K562 (cell line): Measurements from ENCODE around the gene MEAF6. TPM values are rescaled to one million over a fixed set of nuclear protein-coding genes. Genes with fewer than 3 reads are reported as not detected.

Source experiments
- BCOR ChIP-seq: fragments of 450-650 bp; IDR thresholded peaks from 2 replicates; pipeline ENCODE4 v1.6.1; 2016
- BMI1 ChIP-seq: fragments of 150-350 bp; IDR thresholded peaks from 2 replicates; pipeline ENCODE4 v1.6.1; 2014; ENCODE audit warnings: low read length
- ETS1 ChIP-seq: conservative IDR thresholded peaks from 2 replicates; pipeline ENCODE4 v1.6.1; 2011; ENCODE audit warnings: low read depth, mild to moderate bottlenecking, low read length; ENCODE audit not compliant: control insufficient read depth
- ETS2 ChIP-seq: IDR thresholded peaks from 2 replicates; pipeline ENCODE4 v1.6.1; 2016; ENCODE audit warnings: borderline replicate concordance, missing genetic modification characterization, mild to moderate bottlenecking, moderate library complexity, missing compliant biosample characterization; ENCODE audit not compliant: poor library complexity, severe bottlenecking
- HDAC3 ChIP-seq: fragments of 450-650 bp; IDR thresholded peaks from 2 replicates; pipeline ENCODE4 v1.6.1; 2018; ENCODE audit warnings: borderline replicate concordance, mild to moderate bottlenecking, moderate library complexity; ENCODE audit not compliant: partially characterized antibody
- KDM1A ChIP-seq, 2 experiments: fragments of 450-650 bp; IDR thresholded peaks; 2 replicates each; pipeline ENCODE4 v1.6.1; 2016; ENCODE audit warnings: mild to moderate bottlenecking in 2 of 2
- KHSRP ChIP-seq: fragments of 450-650 bp; IDR thresholded peaks from 2 replicates; pipeline ENCODE4 v1.6.1; 2017
- MBD2 ChIP-seq: sonication (generic); IDR thresholded peaks from 2 replicates; pipeline ENCODE4 v1.6.1; 2016; ENCODE audit warnings: low read depth, borderline replicate concordance
- MECOM ChIP-seq: fragments of 250-450 bp; sonication (Bioruptor Pico); IDR thresholded peaks from 2 replicates; pipeline ENCODE4 v1.8.0; 2022; ENCODE audit warnings: inconsistent platforms
- MTA2 ChIP-seq: fragments of 450-650 bp; IDR thresholded peaks from 2 replicates; pipeline ENCODE4 v1.6.1; 2016; ENCODE audit warnings: low read depth
- OTX1 ChIP-seq: fragments of 450-650 bp; formaldehyde crosslinking; IDR thresholded peaks from 2 replicates; pipeline ENCODE4 v1.4.0; 2022; ENCODE audit warnings: mild to moderate bottlenecking
- PML ChIP-seq: IDR thresholded peaks from 2 replicates; pipeline ENCODE4 v1.6.1; 2012; ENCODE audit warnings: low read length, inconsistent platforms
- PRMT5 ChIP-seq: sonication (generic); formaldehyde crosslinking; IDR thresholded peaks from 2 replicates; pipeline ENCODE4 v1.5.0; 2020; ENCODE audit warnings: missing genetic modification reagents
- PRPF4 ChIP-seq: fragments of 200-400 bp; formaldehyde crosslinking; IDR thresholded peaks from one replicate; pipeline ENCODE4 v1.6.1; 2017; ENCODE audit warnings: low read length, low read depth, mild to moderate bottlenecking; ENCODE audit not compliant: insufficient read depth, poor library complexity, severe bottlenecking
- SMAD1 ChIP-seq: fragments of 150-350 bp; IDR thresholded peaks from 2 replicates; pipeline ENCODE4 v1.6.1; 2014; ENCODE audit warnings: low read length, low read depth; ENCODE audit not compliant: partially characterized antibody
- SMARCE1 ChIP-seq: fragments of 450-650 bp; IDR thresholded peaks from 2 replicates; pipeline ENCODE4 v1.7.1; 2016; ENCODE audit warnings: mild to moderate bottlenecking
- SRSF1 ChIP-seq: fragments of 200-400 bp; formaldehyde crosslinking; IDR thresholded peaks from 2 replicates; pipeline ENCODE4 v1.6.1; 2017; ENCODE audit warnings: mild to moderate bottlenecking, low read depth, low read length, moderate library complexity
- ZNF121 ChIP-seq: sonication (generic); formaldehyde crosslinking; conservative IDR thresholded peaks from 2 replicates; pipeline ENCODE4 v1.8.0; 2022; ENCODE audit warnings: missing genetic modification reagents
- ZNF407 ChIP-seq: fragments of 450-650 bp; IDR thresholded peaks from 2 replicates; pipeline ENCODE4 v1.6.1; 2016; ENCODE audit warnings: low read depth
- ZNF445 ChIP-seq: fragments of 250-450 bp; sonication (Bioruptor Pico); IDR thresholded peaks from 2 replicates; pipeline ENCODE4 v1.4.0; 2020; ENCODE audit warnings: low read depth, mild to moderate bottlenecking, moderate library complexity
- ZNF695 ChIP-seq: fragments of 450-650 bp; formaldehyde crosslinking; IDR thresholded peaks from 2 replicates; pipeline ENCODE4 v1.4.0; 2020; ENCODE audit warnings: mild to moderate bottlenecking, moderate library complexity
- ZNF699 ChIP-seq: fragments of 250-450 bp; sonication (Bioruptor Pico); IDR thresholded peaks from 2 replicates; pipeline ENCODE4 v1.8.0; 2021; ENCODE audit warnings: mild to moderate bottlenecking, moderate library complexity; ENCODE audit not compliant: insufficient replicate concordance
- ZNF785 ChIP-seq: fragments of 250-450 bp; sonication (Bioruptor Pico); IDR thresholded peaks from 2 replicates; pipeline ENCODE4 v1.4.0; 2020; ENCODE audit warnings: mild to moderate bottlenecking
- polyA plus RNA-seq, 8 experiments: library from polyadenylated mRNA; depleted of rRNA in 4 of 8; stranded (reverse) in 5 of 8; unstranded in 3 of 8; fragments of >200 nt; fragmentation: Nextera tagmentation in 2 of 8; fragmentation: Illumina TruSeq in 1 of 8; extraction: Ambion mirVana in 2 of 8; extraction: Trizol in 1 of 8; gene quantifications; 2 replicates each; pipeline versions ENCODE4 v1.2.1 to v1.2.3, GENCODE V29; 2011 to 2014; ENCODE audit warnings: inconsistent platforms in 1 of 8, missing spikeins in 1 of 8
- total RNA-seq, 7 experiments: library from RNA; depleted of rRNA in 6 of 7; stranded (reverse); fragments of >200 nt in 6 of 7; fragmentation: Illumina TruSeq in 2 of 7; extraction: Trizol in 2 of 7; gene quantifications; 2 replicates each; pipeline versions ENCODE4 v1.2.1 to v1.2.3, GENCODE V29; 2011 to 2021; ENCODE audit warnings: low replicate concordance in 1 of 7

The MEAF6 gene
- total and polyA plus RNA-seq, 9 of the 15 experiments (the other 6 are each of a cell fraction or from before 2014, with no cell fraction given), result 55.0 to 151 (median 92.3) TPM

GRCh38 chr1:37562984-37563383 is 48.4 kb upstream of the MEAF6 start (continued):
- TF ChIP-seq SMAD1, result no peak
- no peak for TF ChIP-seq ETS1
- TF ChIP-seq ZNF785 (CRISPR knock-in tag), result no peak
- TF ChIP-seq OTX1 (CRISPR knock-in tag), result no peak
- no peak for TF ChIP-seq ZNF121 (CRISPR knock-in tag)
- no peak for TF ChIP-seq MBD2
- TF ChIP-seq SMARCE1, result peak; percentile 74
- no peak for TF ChIP-seq PRPF4
- TF ChIP-seq KDM1A (IDR thresholded peaks at IDR 0.05), result peak; percentile 63 to 68
- TF ChIP-seq MTA2, result peak; percentile 91
- TF ChIP-seq MECOM, result no peak
- TF ChIP-seq ZNF407, result no peak
- no peak for TF ChIP-seq BMI1
- TF ChIP-seq ZNF699 (CRISPR knock-in tag), result no peak
- TF ChIP-seq ZNF695, result no peak
- TF ChIP-seq ETS2 (tag), result no peak
- TF ChIP-seq SRSF1, result no peak
- TF ChIP-seq HDAC3, result peak; percentile 72
- TF ChIP-seq BCOR, result no peak
- no peak for TF ChIP-seq ZNF445
- TF ChIP-seq KHSRP, result no peak
- no peak for TF ChIP-seq PRMT5 (CRISPR knock-in tag)
- peak; percentile 84 for TF ChIP-seq PML
